H9 (cell line): ENCODE data around the gene ADGRG7. TPM values are rescaled to one million over a fixed set of nuclear protein-coding genes. Genes with fewer than 3 reads are reported as not detected.

Experiments
- DNase-seq: peaks from one replicate; pipeline ENCODE4 v3.0.0-alpha.2; 2017
- H2AFZ ChIP-seq: one replicate; pipeline ENCODE4 v1.6.1; 2013; ENCODE audit warnings: mild to moderate bottlenecking, low read length, control low read depth, moderate library complexity
- H2AK5ac ChIP-seq: 2 replicates; pipeline ENCODE4 v1.6.1; 2013; ENCODE audit warnings: low read length, control low read depth, mixed read lengths; ENCODE audit not compliant: insufficient read length
- H2BK120ac ChIP-seq: one replicate; pipeline ENCODE4 v1.6.1; 2013; ENCODE audit warnings: low read depth, mild to moderate bottlenecking, low read length, control low read depth, inconsistent platforms; ENCODE audit not compliant: poor library complexity, severe bottlenecking
- H2BK12ac ChIP-seq: 2 replicates; pipeline ENCODE4 v1.6.1; 2013; ENCODE audit warnings: low read length, control low read depth, mixed read lengths, low read depth; ENCODE audit not compliant: insufficient read length
- H2BK15ac ChIP-seq: 2 replicates; pipeline ENCODE4 v1.6.1; 2013; ENCODE audit warnings: low read depth, low read length, control low read depth
- H2BK20ac ChIP-seq: one replicate; pipeline ENCODE4 v1.6.1; 2013; ENCODE audit warnings: low read depth, mild to moderate bottlenecking, low read length, control low read depth, inconsistent platforms; ENCODE audit not compliant: poor library complexity, severe bottlenecking
- H2BK5ac ChIP-seq: 2 replicates; pipeline ENCODE4 v1.6.1; 2013; ENCODE audit warnings: low read length, control low read depth, mixed read lengths; ENCODE audit not compliant: insufficient read length
- H3K14ac ChIP-seq: 2 replicates; pipeline ENCODE4 v1.6.1; 2013; ENCODE audit warnings: low read length, control low read depth; ENCODE audit not compliant: insufficient read depth
- H3K18ac ChIP-seq: 2 replicates; pipeline ENCODE4 v1.6.1; 2013; ENCODE audit warnings: low read depth, mild to moderate bottlenecking, mixed read lengths, low read length, control low read depth; ENCODE audit not compliant: insufficient read length
- H3K23ac ChIP-seq: 2 replicates; pipeline ENCODE4 v1.6.1; 2013; ENCODE audit warnings: low read length, control low read depth, mixed read lengths, low read depth; ENCODE audit not compliant: insufficient read length
- H3K23me2 ChIP-seq: 2 replicates; pipeline ENCODE4 v1.6.1; 2013; ENCODE audit warnings: low read depth, mild to moderate bottlenecking, mixed read lengths, low read length, control low read depth; ENCODE audit not compliant: insufficient read length, poor library complexity, severe bottlenecking
- H3K27ac ChIP-seq: 2 replicates; pipeline ENCODE4 v1.5.1; 2013; ENCODE audit warnings: low read length, control low read depth, mixed read lengths, low read depth; ENCODE audit not compliant: insufficient read length
- H3K27me3 ChIP-seq: 2 replicates; pipeline ENCODE4 v1.6.1; 2013; ENCODE audit warnings: low read length, control low read depth, inconsistent platforms; ENCODE audit not compliant: insufficient read depth
- H3K4ac ChIP-seq: 2 replicates; pipeline ENCODE4 v1.6.1; 2013; ENCODE audit warnings: low read depth, mild to moderate bottlenecking, control low read depth, inconsistent platforms, low read length, moderate library complexity
- H3K4me1 ChIP-seq: 2 replicates; pipeline ENCODE4 v1.6.1; 2013; ENCODE audit warnings: low read length, control low read depth, inconsistent platforms; ENCODE audit not compliant: insufficient read depth
- H3K4me2 ChIP-seq: 2 replicates; pipeline ENCODE4 v1.6.1; 2013; ENCODE audit warnings: low read length, control low read depth, mixed read lengths; ENCODE audit not compliant: insufficient read length, insufficient read depth
- H3K56ac ChIP-seq: 2 replicates; pipeline ENCODE4 v1.6.1; 2013; ENCODE audit warnings: low read depth, mild to moderate bottlenecking, mixed read lengths, low read length, control low read depth; ENCODE audit not compliant: insufficient read length
- H3K79me1 ChIP-seq: 2 replicates; pipeline ENCODE4 v1.6.1; 2013; ENCODE audit warnings: low read depth, mild to moderate bottlenecking, moderate library complexity, low read length, control low read depth, inconsistent platforms; ENCODE audit not compliant: insufficient read depth, poor library complexity, severe bottlenecking
- H3K79me2 ChIP-seq: 2 replicates; pipeline ENCODE4 v1.6.1; 2013; ENCODE audit warnings: low read length, control low read depth, inconsistent platforms; ENCODE audit not compliant: insufficient read depth
- H3K9ac ChIP-seq: 2 replicates; pipeline ENCODE4 v1.6.1; 2013; ENCODE audit warnings: low read length, control low read depth, mixed read lengths; ENCODE audit not compliant: insufficient read length; ENCODE audit errors: extremely low read depth
- H3K9me3 ChIP-seq: one replicate; pipeline ENCODE4 v1.6.1; 2013; ENCODE audit warnings: low read depth, low read length, inconsistent platforms; ENCODE audit not compliant: control insufficient read depth
- H3T11ph ChIP-seq: one replicate; pipeline ENCODE4 v1.6.1; 2013; ENCODE audit warnings: mild to moderate bottlenecking, low read length, control low read depth, inconsistent platforms
- H4K20me1 ChIP-seq: one replicate; pipeline ENCODE4 v1.6.1; 2013; ENCODE audit not compliant: control insufficient read depth, insufficient read length, insufficient read depth
- H4K5ac ChIP-seq: 2 replicates; pipeline ENCODE4 v1.6.1; 2013; ENCODE audit warnings: low read depth, mild to moderate bottlenecking, mixed read lengths, low read length, control low read depth; ENCODE audit not compliant: insufficient read length
- H4K8ac ChIP-seq: replicated peaks from 2 replicates; pipeline ENCODE4 v1.6.1; 2013; ENCODE audit warnings: low read length, control low read depth, mixed read lengths, low read depth; ENCODE audit not compliant: insufficient read length
- H4K91ac ChIP-seq: 2 replicates; pipeline ENCODE4 v1.6.1; 2013; ENCODE audit warnings: low read depth, mild to moderate bottlenecking, moderate library complexity, mixed read lengths, low read length, control low read depth; ENCODE audit not compliant: insufficient read length
- H3K27ac Mint-ChIP-seq, 3 experiments: 2 replicates in 2 of 3; 3 replicates in 1 of 3; pipeline ENCODE4 v1.8.0; 2020 to 2021; ENCODE audit warnings: mixed read lengths in 3 of 3, mild to moderate bottlenecking in 1 of 3, moderate library complexity in 1 of 3
- H3K27me3 Mint-ChIP-seq: 2 replicates; pipeline ENCODE4 v1.8.0; 2021; ENCODE audit warnings: low read depth, mild to moderate bottlenecking, moderate library complexity, mixed read lengths
- H3K36me3 Mint-ChIP-seq, 3 experiments: 2 replicates in 2 of 3; 3 replicates in 1 of 3; pipeline ENCODE4 v1.8.0; 2020 to 2021; ENCODE audit warnings: low read depth in 3 of 3, mixed read lengths in 3 of 3; ENCODE audit not compliant: insufficient read depth in 1 of 3
- H3K4me1 Mint-ChIP-seq, 2 experiments: 2 replicates each; pipeline ENCODE4 v1.8.0; 2020; ENCODE audit warnings: mixed read lengths in 2 of 2
- H3K4me3 Mint-ChIP-seq, 2 experiments: 2 replicates in 1 of 2; 3 replicates in 1 of 2; pipeline ENCODE4 v1.8.0; 2020 to 2021; ENCODE audit warnings: mild to moderate bottlenecking in 2 of 2, mixed read lengths in 2 of 2, moderate library complexity in 1 of 2
- H3K9me3 Mint-ChIP-seq, 2 experiments: 2 replicates in 1 of 2; 3 replicates in 1 of 2; pipeline ENCODE4 v1.8.0; 2020; ENCODE audit warnings: mild to moderate bottlenecking in 2 of 2, mixed read lengths in 2 of 2, moderate library complexity in 1 of 2
- total RNA-seq: library from RNA; stranded (reverse); gene quantifications from 2 replicates; pipeline ENCODE4 v1.2.1, GENCODE V29; 2021
- TF ChIP-seq, protein P1 (sequence below): fragments of 200-600 bp; sonication (generic); conservative IDR thresholded peaks from 3 replicates; pipeline ENCODE4 v1.8.0; 2021; ENCODE audit warnings: antibody characterized with exemption, mild to moderate bottlenecking

Gene ADGRG7
- total RNA-seq, 1 experiment from 2014 or later = not detected

DNA sequence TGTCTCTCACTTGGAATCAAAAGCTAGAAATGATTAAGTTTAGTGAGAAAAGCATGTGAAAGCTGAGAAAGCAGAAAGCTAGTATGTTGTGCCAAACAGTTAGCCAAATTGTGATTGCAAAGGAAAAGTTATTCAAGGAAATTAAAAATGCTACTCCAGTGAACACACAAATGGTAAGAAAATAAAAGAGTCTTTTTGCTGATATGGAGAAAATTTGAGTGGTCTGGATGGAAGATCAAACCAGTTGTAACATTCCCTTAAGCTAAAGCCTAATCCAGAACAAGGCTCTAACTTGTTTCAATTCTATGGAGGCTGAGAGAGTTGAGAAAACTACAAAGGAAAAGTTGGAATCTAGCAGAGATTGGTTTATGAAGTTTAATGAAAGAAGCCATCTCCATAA is 11.8 kb downstream of the ADGRG7 start:
- Histone ChIP-seq H3K9ac (no peak overlapping the region), H3T11ph (no peak overlapping the region), H2BK120ac (no peak overlapping the region), H3K27ac (no peak overlapping the region), H3K4me1 (no peaks in the 10 kb centered on the region), H4K20me1 (no peaks in the 10 kb centered on the region), H3K14ac (no peak overlapping the region), H2AFZ (no peak overlapping the region), H3K4ac (no peak overlapping the region), H2BK15ac (no peak overlapping the region), H3K18ac (no peak overlapping the region), H3K79me1 (no peaks in the 10 kb centered on the region), H3K23ac (no peak overlapping the region), H3K79me2 (no peaks in the 10 kb centered on the region), H3K4me2 (no peak overlapping the region), H3K56ac (no peak overlapping the region), H4K8ac (no peak overlapping the region), H3K9me3 (no peaks in the 10 kb centered on the region), H4K5ac (no peak overlapping the region), H2AK5ac (no peak overlapping the region), H3K23me2 (no peaks in the 10 kb centered on the region), H3K27me3 (no peaks in the 10 kb centered on the region), H2BK12ac (no peak overlapping the region), H2BK5ac (no peak overlapping the region), H4K91ac (no peak overlapping the region), H2BK20ac (no peak overlapping the region)
- peaks cover 1% of the 10 kb centered on the region; the same call in 1 of the 2 replicates for H3K27me3 Mint-ChIP-seq
- H3K27ac Mint-ChIP-seq = no peak overlapping the region
- no peak for DNase-seq
- TF ChIP-seq, protein P1, sequence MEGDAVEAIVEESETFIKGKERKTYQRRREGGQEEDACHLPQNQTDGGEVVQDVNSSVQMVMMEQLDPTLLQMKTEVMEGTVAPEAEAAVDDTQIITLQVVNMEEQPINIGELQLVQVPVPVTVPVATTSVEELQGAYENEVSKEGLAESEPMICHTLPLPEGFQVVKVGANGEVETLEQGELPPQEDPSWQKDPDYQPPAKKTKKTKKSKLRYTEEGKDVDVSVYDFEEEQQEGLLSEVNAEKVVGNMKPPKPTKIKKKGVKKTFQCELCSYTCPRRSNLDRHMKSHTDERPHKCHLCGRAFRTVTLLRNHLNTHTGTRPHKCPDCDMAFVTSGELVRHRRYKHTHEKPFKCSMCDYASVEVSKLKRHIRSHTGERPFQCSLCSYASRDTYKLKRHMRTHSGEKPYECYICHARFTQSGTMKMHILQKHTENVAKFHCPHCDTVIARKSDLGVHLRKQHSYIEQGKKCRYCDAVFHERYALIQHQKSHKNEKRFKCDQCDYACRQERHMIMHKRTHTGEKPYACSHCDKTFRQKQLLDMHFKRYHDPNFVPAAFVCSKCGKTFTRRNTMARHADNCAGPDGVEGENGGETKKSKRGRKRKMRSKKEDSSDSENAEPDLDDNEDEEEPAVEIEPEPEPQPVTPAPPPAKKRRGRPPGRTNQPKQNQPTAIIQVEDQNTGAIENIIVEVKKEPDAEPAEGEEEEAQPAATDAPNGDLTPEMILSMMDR = no peak
- no peaks in the 10 kb centered on the region for H3K4me1 Mint-ChIP-seq
- peaks cover 7 to 10% of the 10 kb centered on the region in 2 experiments; a peak in 4 of 5 replicates for H3K9me3 Mint-ChIP-seq
- H3K36me3 Mint-ChIP-seq = peaks cover 0 to 2% (median 0%) of the 10 kb centered on the region in 3 experiments; a peak in 1 of 7 replicates
- H3K4me3 Mint-ChIP-seq = no peak overlapping the region
